Stomach (tissue), 9 donors: Measurements from ENCODE around the gene CLASRP. TPM values are rescaled to one million over a fixed set of nuclear protein-coding genes. Genes with fewer than 3 reads are reported as not detected.

ENCODE experiments used
- DNase-seq, 2 donors: peaks; one replicate each; pipeline versions ENCODE4 v3.0.0 to v3.0.0-alpha.2; 2013 to 2019
- H3K27ac ChIP-seq, 5 donors: fragments of 200-600 bp in 4 of 5; sonication (generic) in 4 of 5; one replicate each; pipeline ENCODE4 v1.5.1; 2013 to 2019; ENCODE audit warnings: mild to moderate bottlenecking in 1 of 5, moderate library complexity in 1 of 5
- H3K27me3 ChIP-seq, 3 donors: fragments of 200-600 bp; sonication (generic); one replicate each; pipeline ENCODE4 v1.5.1; 2017 to 2019; ENCODE audit warnings: mixed run types in 1 of 3
- H3K36me3 ChIP-seq, 4 donors: fragments of 200-600 bp; sonication (generic); 1 replicate in 3 of 4; 2 replicates in 1 of 4; pipeline ENCODE4 v1.5.1; 2016 to 2019
- H3K4me1 ChIP-seq, 4 donors: fragments of 200-600 bp; sonication (generic); one replicate each; pipeline ENCODE4 v1.5.1; 2016 to 2019
- H3K4me3 ChIP-seq, 4 donors: fragments of 200-600 bp; sonication (generic) in 3 of 4; one replicate each; pipeline ENCODE4 v1.5.1; 2016 to 2019; ENCODE audit warnings: mild to moderate bottlenecking in 1 of 4
- H3K9me3 ChIP-seq, 4 donors: fragments of 200-600 bp; sonication (generic); one replicate each; pipeline ENCODE4 v1.5.1; 2016 to 2019
- EP300 ChIP-seq: sonication (generic); formaldehyde crosslinking; IDR thresholded peaks from one replicate; pipeline ENCODE4 v1.6.1; 2017; ENCODE audit warnings: antibody characterized with exemption
- POLR2A ChIP-seq, 4 donors: fragments of 450-650 bp; IDR thresholded peaks; one replicate each; pipeline ENCODE4 v1.6.1; 2016; ENCODE audit warnings: antibody characterized with exemption in 4 of 4, control low read depth in 2 of 4, mild to moderate bottlenecking in 1 of 4, moderate library complexity in 1 of 4
- POLR2AphosphoS5 ChIP-seq, 3 donors: sonication (generic); formaldehyde crosslinking; IDR thresholded peaks; one replicate each; pipeline ENCODE4 v1.6.1; 2016; ENCODE audit warnings: antibody characterized with exemption in 3 of 3
- WGBS, 5 donors: extraction: QIAGEN DNeasy Blood & Tissue Kit in 3 of 5; methylation state at CpG; one replicate each; pipeline versions ENCODE4 v1.1.5 to v1.1.7; 2013 to 2018; 5-methylcytosine and 5-hydroxymethylcytosine counted together
- intact Hi-C: fragments of 100-400 bp; cut with DNase I; formaldehyde crosslinking; loops from one replicate; pipeline ENCODE4 v1.15.1; 2023; ENCODE audit warnings: low total_unique reads
- polyA plus RNA-seq, 3 donors: library from polyadenylated mRNA; stranded (reverse); fragments of 200-250 nt; gene quantifications; one replicate each; pipeline ENCODE4 v1.2.3, GENCODE V29; 2013
- total RNA-seq, 5 donors: library from RNA; depleted of rRNA; stranded (reverse); fragments of >200 nt; gene quantifications; one replicate each; pipeline versions ENCODE4 v1.1.0 to v1.2.3, GENCODE V29; 2014 to 2016
- TF ChIP-seq, protein P1 (sequence below), 7 experiments: fragments of 450-650 bp in 4 of 7; fragments of 200-600 bp in 3 of 7; sonication (generic) in 3 of 7; IDR thresholded peaks; one replicate each; pipeline ENCODE4 v1.5.1; 2016 to 2019; ENCODE audit warnings: antibody characterized with exemption in 7 of 7, control low read depth in 2 of 7, mild to moderate bottlenecking in 1 of 7
- donor health status: healthy with polysubstance abuse.
- donor health status: Bipolar disorder and iron deficiency.
- donor health status: healthy.

CLASRP gene
- total and polyA plus RNA-seq, 8 donors, result 27.0 to 491 (median 109) TPM

DNA sequence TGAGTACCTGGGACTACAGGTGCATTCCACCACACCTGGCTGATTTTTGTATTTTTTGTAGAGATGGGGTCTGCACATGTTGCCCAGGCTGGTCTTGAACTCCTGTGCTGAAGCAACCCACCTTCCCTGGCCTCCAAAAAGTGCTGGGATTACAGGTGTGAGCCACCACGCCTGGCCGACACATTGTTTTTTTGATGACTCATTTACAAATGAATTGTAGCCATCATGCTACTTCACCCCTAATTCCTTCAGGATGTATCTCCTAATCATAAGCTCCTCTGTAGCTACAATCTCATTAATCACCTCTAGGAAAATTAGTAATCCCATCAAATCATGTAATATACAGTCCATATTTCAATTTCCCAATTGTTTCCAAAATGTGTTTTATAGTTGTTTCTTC, 19.7 kb upstream of the CLASRP start:
- peaks cover 0 to 8% (median 2%) of the 10 kb centered on the region in 4 donors for H3K4me1 ChIP-seq
- WGBS, 5 donors, result 84 to 96% (median 92%) methylated on average over 2 of the region's 2 CpGs
- no peaks in the 10 kb centered on the region for H3K27me3 ChIP-seq
- no peaks in the 10 kb centered on the region for H3K9me3 ChIP-seq
- intact Hi-C loops, result no loop called here
- H3K36me3 ChIP-seq, result peaks cover 0 to 54% (median 26%) of the 10 kb centered on the region in 4 donors
- TF ChIP-seq POLR2A (IDR thresholded peaks at IDR 0.05), result no peak
- TF ChIP-seq, protein P1, sequence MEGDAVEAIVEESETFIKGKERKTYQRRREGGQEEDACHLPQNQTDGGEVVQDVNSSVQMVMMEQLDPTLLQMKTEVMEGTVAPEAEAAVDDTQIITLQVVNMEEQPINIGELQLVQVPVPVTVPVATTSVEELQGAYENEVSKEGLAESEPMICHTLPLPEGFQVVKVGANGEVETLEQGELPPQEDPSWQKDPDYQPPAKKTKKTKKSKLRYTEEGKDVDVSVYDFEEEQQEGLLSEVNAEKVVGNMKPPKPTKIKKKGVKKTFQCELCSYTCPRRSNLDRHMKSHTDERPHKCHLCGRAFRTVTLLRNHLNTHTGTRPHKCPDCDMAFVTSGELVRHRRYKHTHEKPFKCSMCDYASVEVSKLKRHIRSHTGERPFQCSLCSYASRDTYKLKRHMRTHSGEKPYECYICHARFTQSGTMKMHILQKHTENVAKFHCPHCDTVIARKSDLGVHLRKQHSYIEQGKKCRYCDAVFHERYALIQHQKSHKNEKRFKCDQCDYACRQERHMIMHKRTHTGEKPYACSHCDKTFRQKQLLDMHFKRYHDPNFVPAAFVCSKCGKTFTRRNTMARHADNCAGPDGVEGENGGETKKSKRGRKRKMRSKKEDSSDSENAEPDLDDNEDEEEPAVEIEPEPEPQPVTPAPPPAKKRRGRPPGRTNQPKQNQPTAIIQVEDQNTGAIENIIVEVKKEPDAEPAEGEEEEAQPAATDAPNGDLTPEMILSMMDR (IDR thresholded peaks at IDR 0.05), result no peak
- TF ChIP-seq EP300, result no peak
- no peak for TF ChIP-seq POLR2AphosphoS5 (IDR thresholded peaks at IDR 0.05)
- H3K27ac ChIP-seq, result no peak overlapping the region
- no peak overlapping the region for H3K4me3 ChIP-seq
- no peak for DNase-seq

DNA sequence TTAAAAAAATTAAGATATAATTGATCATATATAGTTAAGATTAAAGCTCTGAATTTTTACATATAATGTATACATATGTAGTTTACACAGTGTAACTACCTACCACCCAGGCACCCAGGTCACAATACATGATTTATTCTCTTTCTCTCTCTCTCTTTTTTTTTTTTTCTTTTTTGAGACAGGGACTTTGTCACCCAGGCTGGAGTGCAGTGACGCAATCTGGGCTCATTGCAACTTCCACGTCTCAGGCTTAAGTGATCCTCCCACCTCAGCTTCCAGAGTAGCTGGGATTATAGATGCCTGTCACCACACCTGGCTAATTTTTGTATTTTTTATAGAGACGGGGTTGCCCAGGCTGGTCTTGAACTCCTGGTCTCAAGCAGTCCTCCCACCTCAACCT, 18.8 kb upstream of the CLASRP start:
- H3K4me3 ChIP-seq, result no peak overlapping the region
- peaks cover 0 to 8% (median 2%) of the 10 kb centered on the region in 4 donors for H3K4me1 ChIP-seq
- 69 to 97% (median 91%) methylated on average over 3 of the region's 3 CpGs for WGBS, 5 donors
- no peak for DNase-seq
- H3K27ac ChIP-seq, result no peak overlapping the region
- no peak for TF ChIP-seq POLR2A (IDR thresholded peaks at IDR 0.05)
- no peak for TF ChIP-seq EP300
- TF ChIP-seq POLR2AphosphoS5 (IDR thresholded peaks at IDR 0.05), result no peak
- TF ChIP-seq, protein P1 (IDR thresholded peaks at IDR 0.05), result no peak
- no peaks in the 10 kb centered on the region for H3K9me3 ChIP-seq
- intact Hi-C loops, result no loop called here
- no peaks in the 10 kb centered on the region for H3K27me3 ChIP-seq
- peaks cover 0 to 45% (median 20%) of the 10 kb centered on the region in 4 donors for H3K36me3 ChIP-seq

DNA sequence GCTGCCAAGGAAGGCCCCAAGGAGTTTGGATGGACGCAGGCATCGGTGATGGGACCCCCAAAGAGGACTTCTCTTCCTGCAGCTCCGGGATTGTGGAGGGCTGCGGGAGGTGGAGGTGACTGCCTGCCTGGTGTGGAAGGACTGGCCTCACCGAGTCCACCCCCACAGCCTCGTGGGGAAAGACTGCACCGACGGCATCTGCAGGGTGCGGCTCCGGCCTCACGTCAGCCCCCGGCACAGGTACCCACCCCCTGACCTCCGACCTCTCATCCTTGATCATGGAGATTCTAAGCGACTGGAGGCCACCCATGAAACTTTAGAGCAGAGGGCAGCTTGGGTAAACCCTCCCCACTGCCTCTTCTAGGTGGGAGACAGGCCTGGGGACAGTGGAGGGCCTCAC, 16.9 kb upstream of the CLASRP start:
- intact Hi-C loops, result no loop called here

DNA sequence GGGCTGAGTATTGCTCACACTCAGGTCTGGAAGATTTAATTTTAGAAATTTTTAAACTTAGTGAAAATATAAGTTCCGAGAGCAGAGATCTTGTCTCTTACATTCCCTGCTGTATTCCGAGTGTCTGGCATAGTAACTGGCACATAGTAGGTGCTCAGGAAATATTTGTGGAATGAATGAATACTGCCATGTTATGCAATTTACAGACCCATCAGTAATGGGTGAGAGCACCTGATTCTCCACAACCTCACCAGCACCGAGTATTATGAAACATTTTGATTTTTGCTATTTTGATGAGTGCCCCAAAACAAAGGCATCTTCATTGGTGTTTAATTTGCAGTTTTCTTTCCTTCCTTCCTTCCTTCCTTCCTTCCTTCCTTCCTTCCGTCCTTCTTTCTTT, 15.8 kb upstream of the CLASRP start:
- no peaks in the 10 kb centered on the region for H3K4me1 ChIP-seq
- intact Hi-C loops, result no loop called here
- no peaks in the 10 kb centered on the region for H3K27me3 ChIP-seq
- H3K27ac ChIP-seq, result no peak overlapping the region
- no peak for DNase-seq
- peaks cover 0 to 63% (median 35%) of the 10 kb centered on the region in 4 donors for H3K36me3 ChIP-seq
- TF ChIP-seq POLR2A (IDR thresholded peaks at IDR 0.05) (no peak), EP300 (no peak), POLR2AphosphoS5 (IDR thresholded peaks at IDR 0.05) (no peak)
- TF ChIP-seq, protein P1 (IDR thresholded peaks at IDR 0.05), result no peak
- 87 to 95% (median 94%) methylated on average over 4 of the region's 4 CpGs for WGBS, 5 donors
- H3K9me3 ChIP-seq, result no peaks in the 10 kb centered on the region
- H3K4me3 ChIP-seq, result no peak overlapping the region

More for the DNA sequence above, 16.9 kb upstream of the CLASRP start:
- Histone ChIP-seq H3K4me3 (no peak overlapping the region), H3K27me3 (no peaks in the 10 kb centered on the region), H3K9me3 (no peaks in the 10 kb centered on the region), H3K4me1 (peaks cover 0 to 4% (median 1%) of the 10 kb centered on the region in 4 donors), H3K36me3 (peaks cover 0 to 54% (median 27%) of the 10 kb centered on the region in 4 donors), H3K27ac (no peak overlapping the region)
- no peak for DNase-seq
- WGBS, 5 donors, result 81 to 86% (median 83%) methylated on average over 14 of the region's 14 CpGs
- no peak for TF ChIP-seq POLR2AphosphoS5 (IDR thresholded peaks at IDR 0.05)
- TF ChIP-seq EP300, result no peak
- TF ChIP-seq POLR2A (IDR thresholded peaks at IDR 0.05), result no peak
- TF ChIP-seq, protein P1 (IDR thresholded peaks at IDR 0.05), result no peak
